AG04449 (cell line): ENCODE data around the gene ST6GALNAC4.

Experiments
- CTCF ChIA-PET: fragments of 350-600 bp; formaldehyde crosslinking; extraction: SDS; loops from one replicate; lab custom pipeline; 2021; ENCODE audit warnings: antibody characterized with exemption; lab: Yijun Ruan, JAX
- POLR2A ChIA-PET: fragments of 400-600, 350-600 bp; formaldehyde crosslinking; extraction: SDS; loops from one replicate; lab custom pipeline; 2020; ENCODE audit warnings: antibody characterized with exemption, inconsistent platforms; lab: Yijun Ruan, JAX
- DNase-seq: peaks from one replicate; pipeline ENCODE4 v3.0.0-alpha.2; 2010; ENCODE audit warnings: low read depth, low spot score
- H3K4me3 ChIP-seq: 2 replicates; pipeline ENCODE4 v1.5.1; 2011; ENCODE audit warnings: low read depth, mild to moderate bottlenecking, control low read depth, low read length
- TF ChIP-seq, protein P1 (sequence below): IDR thresholded peaks from one replicate; pipeline ENCODE4 v1.5.1; 2011; ENCODE audit warnings: mild to moderate bottlenecking, moderate library complexity, low read length, control low read depth, inconsistent platforms; ENCODE audit not compliant: insufficient read depth; ENCODE audit errors: missing control alignments

ST6GALNAC4 gene

DNA sequence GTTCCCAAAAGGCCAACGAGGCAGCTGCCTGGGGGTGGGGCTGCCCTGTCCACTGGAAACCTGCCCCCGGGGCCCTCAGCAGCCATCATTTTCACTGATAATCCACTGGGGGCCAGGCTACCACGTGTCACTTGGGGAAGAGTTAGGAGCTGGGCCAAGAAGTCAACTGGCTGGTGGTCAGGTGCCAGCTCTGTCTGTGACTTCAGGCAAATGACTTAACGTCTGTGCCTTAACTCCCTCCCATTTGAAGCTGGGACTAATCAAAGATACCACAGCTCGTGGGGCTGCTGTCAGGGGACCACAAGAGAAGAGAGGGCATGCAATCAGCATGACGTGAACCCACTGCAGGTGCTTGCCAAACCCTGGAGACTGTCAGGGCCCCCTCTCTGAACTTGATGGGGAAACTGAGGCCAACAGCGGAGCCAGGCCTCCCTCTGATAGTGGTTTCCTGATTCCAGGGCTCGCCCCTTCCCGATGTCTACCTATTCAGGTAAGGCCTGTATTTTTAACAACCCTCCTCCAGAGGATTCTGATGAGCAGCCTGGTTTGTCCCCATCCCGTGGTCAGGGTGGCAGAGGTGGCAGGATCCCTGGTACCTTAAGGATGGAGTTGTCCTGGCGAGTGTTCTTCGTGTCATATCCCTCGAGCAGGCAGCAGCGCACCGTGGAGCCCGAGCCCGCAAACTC, 33.1 kb upstream of the ST6GALNAC4 start:
- CTCF ChIA-PET: interaction anchor here (0.7 to 15.5 kb wide), 7 partner anchors 8 to 168 kb away, joined by 3 to 226 read pairs (median 3); no protein-coding TSS in a partner anchor
- H3K4me3 ChIP-seq: no peak overlapping the region
- POLR2A ChIA-PET: interaction anchor here (0.7 kb wide), 1 partner anchor 148 kb away, joined by 3 read pairs; no protein-coding TSS in a partner anchor
- TF ChIP-seq, protein P1, sequence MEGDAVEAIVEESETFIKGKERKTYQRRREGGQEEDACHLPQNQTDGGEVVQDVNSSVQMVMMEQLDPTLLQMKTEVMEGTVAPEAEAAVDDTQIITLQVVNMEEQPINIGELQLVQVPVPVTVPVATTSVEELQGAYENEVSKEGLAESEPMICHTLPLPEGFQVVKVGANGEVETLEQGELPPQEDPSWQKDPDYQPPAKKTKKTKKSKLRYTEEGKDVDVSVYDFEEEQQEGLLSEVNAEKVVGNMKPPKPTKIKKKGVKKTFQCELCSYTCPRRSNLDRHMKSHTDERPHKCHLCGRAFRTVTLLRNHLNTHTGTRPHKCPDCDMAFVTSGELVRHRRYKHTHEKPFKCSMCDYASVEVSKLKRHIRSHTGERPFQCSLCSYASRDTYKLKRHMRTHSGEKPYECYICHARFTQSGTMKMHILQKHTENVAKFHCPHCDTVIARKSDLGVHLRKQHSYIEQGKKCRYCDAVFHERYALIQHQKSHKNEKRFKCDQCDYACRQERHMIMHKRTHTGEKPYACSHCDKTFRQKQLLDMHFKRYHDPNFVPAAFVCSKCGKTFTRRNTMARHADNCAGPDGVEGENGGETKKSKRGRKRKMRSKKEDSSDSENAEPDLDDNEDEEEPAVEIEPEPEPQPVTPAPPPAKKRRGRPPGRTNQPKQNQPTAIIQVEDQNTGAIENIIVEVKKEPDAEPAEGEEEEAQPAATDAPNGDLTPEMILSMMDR: no peak
- no peak for DNase-seq

DNA sequence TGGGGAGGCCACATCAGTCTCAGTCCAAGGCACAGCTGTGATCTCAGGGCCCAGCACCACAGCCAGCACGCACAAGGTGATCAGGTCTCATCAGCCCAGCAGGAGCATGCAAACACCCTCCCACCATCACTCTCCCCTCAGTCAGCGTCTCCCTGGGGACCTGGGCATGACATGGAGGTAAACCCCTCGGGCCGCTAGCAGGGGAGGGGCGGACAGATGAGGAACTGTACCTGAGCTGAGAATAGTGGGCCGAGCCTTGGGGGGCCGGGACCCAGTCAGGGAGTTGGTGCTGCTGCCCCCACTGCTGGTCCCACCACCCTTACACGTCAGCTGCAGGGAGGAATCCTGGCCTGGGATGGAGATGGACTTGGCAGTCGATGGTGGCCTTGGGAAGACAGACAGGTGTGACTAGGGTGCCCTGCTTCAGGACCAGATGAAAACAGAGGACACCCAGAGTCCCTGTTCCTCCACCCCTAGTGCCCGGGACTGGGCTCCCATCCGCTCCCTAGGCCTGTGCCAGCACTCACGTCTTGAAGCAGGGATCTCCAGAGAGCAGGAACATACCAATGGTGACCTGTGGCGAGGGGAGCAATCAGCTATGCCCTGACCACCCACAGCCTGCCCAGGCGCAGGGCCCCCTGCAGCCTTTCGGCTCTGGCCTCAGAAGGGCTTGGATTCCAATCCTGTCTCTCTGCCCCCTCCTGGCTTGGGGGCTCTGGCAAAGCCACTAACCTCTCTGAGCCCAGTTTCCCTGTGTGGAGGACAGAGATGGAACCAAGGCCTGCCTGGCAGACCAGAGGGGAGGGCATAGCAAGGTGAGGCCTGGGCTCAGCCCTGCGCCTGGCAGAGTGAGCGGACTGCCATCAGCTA, 31.2 kb upstream of the ST6GALNAC4 start:
- TF ChIP-seq, protein P1: no peak
- ChIA-PET CTCF (interaction anchor here (1.1 to 14.3 kb wide), 2 partner anchors 87 to 168 kb away, joined by 9 to 149 read pairs; no protein-coding TSS in a partner anchor), POLR2A (no interaction called here)
- H3K4me3 ChIP-seq: no peak overlapping the region
- no peak for DNase-seq

DNA sequence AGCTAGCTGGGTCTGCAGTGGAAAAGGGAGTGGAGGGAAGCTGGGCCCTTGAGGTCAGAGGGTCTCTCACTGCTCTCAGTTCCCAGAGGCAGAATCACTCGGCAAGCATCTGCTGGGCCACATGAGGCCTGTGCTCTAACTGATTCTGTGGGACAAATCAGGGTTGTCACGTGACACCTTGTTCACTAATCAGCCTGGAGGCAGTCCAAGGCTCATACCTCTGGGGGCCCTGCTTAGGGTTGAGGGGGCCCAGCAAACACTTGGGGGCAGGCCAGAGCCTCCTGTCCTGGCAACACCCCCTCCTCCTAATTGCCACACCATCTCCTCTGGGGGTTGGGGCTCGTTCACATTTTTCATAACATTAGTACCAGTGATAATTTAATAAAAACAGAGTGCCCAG, 29.9 kb upstream of the ST6GALNAC4 start:
- no peak for DNase-seq
- ChIA-PET POLR2A (no interaction called here), CTCF (interaction anchor here (6.7 to 14.3 kb wide), 2 partner anchors 87 to 169 kb away, joined by 149 to 173 read pairs; no protein-coding TSS in a partner anchor)
- no peak overlapping the region for H3K4me3 ChIP-seq
- TF ChIP-seq, protein P1: no peak

DNA sequence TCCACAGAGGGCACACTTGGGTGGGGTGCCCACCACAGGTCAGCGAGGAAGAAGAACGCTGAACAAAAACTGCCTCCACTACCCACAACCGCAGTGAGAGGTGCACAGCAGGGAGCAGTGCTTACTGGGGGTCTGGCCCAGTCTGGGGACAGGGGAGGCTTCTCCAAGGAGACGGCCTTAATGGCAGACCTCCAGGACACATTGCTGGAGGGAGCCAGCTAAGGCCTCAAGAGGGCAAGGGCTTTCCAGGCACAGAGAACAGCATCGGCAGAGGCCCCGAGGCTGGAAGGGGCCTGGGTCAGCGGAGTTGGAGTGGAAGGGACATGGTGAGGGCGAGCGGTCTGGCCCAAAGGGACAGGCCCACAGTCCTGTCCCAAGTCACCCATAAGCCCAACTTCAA, 29.1 kb upstream of the ST6GALNAC4 start:
- DNase-seq: no peak
- no peak overlapping the region for H3K4me3 ChIP-seq
- POLR2A ChIA-PET: no interaction called here
- TF ChIP-seq, protein P1: no peak
- CTCF ChIA-PET: interaction anchor here (6.5 to 14.3 kb wide), 3 partner anchors 88 to 170 kb away, joined by 131 to 173 read pairs (median 149); no protein-coding TSS in a partner anchor

DNA sequence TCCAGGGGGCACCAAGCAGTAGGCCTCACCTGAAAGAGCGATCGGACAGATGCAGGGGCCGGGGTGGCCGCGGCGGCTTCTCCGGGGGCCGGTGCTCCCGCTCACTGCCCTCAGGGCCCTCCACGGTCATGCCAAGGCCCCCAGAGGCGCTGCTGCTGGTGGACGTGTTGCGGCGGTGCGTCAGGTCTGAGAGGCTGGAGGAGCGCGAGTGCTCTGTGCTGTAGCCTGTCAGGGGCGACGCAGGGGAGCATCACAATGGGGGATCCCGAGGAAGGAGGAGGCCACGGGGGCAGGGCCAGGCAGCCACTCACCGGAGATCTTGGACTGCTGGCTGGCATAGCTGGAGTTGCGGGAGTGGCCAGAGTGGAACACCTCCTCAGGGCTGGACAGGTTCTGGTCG, 28.5 kb upstream of the ST6GALNAC4 start:
- CTCF ChIA-PET: interaction anchor here (6.5 to 14.3 kb wide), 4 partner anchors 11 to 170 kb away, joined by 131 to 226 read pairs (median 161); no protein-coding TSS in a partner anchor
- no peak for DNase-seq
- H3K4me3 ChIP-seq: no peak overlapping the region
- POLR2A ChIA-PET: no interaction called here
- TF ChIP-seq, protein P1: no peak
